ENCODE results near the gene TOM1L2. TPM values are rescaled to one million over a fixed set of nuclear protein-coding genes. Genes with fewer than 3 reads are reported as not detected.

TOM1L2 gene
- total RNA-seq, 1 experiment from 2014 or later: 35.5 TPM

DNA sequence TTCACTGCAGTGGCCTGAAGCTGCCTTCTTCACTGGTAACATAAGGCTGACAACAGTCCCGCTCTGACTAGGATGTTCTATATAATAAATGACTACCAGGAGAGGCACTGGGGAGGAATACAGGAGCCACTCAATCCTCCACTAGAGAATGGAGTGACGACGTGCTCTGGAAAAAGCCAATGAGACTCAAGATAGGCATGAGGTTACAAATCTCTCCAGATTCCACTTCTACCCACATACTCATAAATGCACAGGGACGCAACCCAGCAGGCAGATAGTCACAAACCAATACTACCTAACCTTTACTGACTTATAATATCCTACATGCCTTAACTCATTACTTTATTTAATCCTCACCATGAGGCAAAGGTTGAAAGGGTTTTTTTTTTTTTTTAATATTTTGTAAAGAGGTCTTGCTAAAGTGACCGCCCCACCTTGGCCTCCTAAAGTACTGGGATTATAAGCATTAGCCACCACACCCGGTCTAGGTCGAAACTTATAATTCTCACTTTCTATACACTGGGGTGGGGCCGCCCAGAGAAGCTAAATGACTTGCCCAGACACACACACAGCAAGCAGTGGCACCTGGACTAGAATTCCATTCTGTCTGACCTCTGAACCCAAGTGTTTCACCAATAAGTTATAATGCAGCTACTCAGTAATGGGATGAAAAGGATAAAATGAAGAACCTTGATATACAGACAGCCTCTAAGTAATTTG, 33.7 kb downstream of the TOM1L2 start:
- no peaks in the 10 kb centered on the region for H3K27me3 Mint-ChIP-seq (ENCODE audit: insufficient read depth, unreplicated experiment)
- H3K4me1 Mint-ChIP-seq (ENCODE audit: low read depth, unreplicated experiment): peaks cover 64% of the 10 kb centered on the region
- no peaks in the 10 kb centered on the region for H3K9me3 Mint-ChIP-seq (ENCODE audit: unreplicated experiment)
- H3K4me3 ChIP-seq (ENCODE audit: low read depth, low read length): no peak overlapping the region
- H3K4me3 Mint-ChIP-seq (ENCODE audit: unreplicated experiment): no peak overlapping the region
- ChIA-PET POLR2A (no interaction called here), CTCF (interaction anchor here (0.9 to 1.1 kb wide), 1 partner anchor 19 kb away, joined by 3 read pairs; no protein-coding TSS in a partner anchor)
- no peaks in the 10 kb centered on the region for H3K9me3 ChIP-seq
- peak overlapping the region; percentile 76 for H3K27ac Mint-ChIP-seq (ENCODE audit: unreplicated experiment)
- BruUV-seq (replicated peaks): no TSS peak
- H3K27me3 ChIP-seq (replicated peaks; ENCODE audit: control insufficient read depth, insufficient read depth, low read length): no peaks in the 10 kb centered on the region
- peaks cover 88% of the 10 kb centered on the region for H3K4me1 ChIP-seq
- H3K36me3 ChIP-seq (ENCODE audit: control insufficient read depth, insufficient read depth, low read length): no peaks in the 10 kb centered on the region
- peak in 1 of 2 experiments; percentile 57 for DNase-seq
- TF ChIP-seq, protein P1, sequence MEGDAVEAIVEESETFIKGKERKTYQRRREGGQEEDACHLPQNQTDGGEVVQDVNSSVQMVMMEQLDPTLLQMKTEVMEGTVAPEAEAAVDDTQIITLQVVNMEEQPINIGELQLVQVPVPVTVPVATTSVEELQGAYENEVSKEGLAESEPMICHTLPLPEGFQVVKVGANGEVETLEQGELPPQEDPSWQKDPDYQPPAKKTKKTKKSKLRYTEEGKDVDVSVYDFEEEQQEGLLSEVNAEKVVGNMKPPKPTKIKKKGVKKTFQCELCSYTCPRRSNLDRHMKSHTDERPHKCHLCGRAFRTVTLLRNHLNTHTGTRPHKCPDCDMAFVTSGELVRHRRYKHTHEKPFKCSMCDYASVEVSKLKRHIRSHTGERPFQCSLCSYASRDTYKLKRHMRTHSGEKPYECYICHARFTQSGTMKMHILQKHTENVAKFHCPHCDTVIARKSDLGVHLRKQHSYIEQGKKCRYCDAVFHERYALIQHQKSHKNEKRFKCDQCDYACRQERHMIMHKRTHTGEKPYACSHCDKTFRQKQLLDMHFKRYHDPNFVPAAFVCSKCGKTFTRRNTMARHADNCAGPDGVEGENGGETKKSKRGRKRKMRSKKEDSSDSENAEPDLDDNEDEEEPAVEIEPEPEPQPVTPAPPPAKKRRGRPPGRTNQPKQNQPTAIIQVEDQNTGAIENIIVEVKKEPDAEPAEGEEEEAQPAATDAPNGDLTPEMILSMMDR (IDR thresholded peaks at IDR 0.05; ENCODE audit: insufficient read depth in 1 of 2, low read depth in 1 of 2, low read length in 1 of 2, severe bottlenecking in 1 of 2, unreplicated experiment in 1 of 2): no peak
- no peaks in the 10 kb centered on the region for H3K36me3 Mint-ChIP-seq (ENCODE audit: insufficient read depth, unreplicated experiment)
- intact Hi-C loops (cut with micrococcal nuclease; ENCODE audit: unreplicated experiment): loop anchor here (5.0 kb wide), 1 partner anchor 34 kb away; the partner anchor contains the start of genes DRC3 and TOM1L2

DNA sequence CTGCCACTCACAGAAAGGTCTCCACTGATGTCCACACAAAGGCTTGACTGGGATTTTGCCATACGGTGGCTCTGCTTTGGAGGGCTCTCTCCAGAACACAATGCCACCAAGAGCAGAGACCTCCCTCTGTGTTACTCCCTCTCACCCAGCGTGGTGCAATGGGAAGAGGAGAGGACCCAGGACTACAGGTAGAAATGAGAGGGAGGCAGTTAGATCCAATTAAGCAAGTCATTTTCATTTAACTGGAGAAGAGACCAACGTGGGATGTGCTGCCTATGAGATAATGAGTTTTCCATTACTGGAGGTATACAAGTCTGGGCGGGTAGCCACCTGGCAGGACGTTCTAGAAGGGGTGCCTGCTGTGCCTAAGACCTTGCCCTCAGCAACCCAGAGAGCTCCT, 34.2 kb downstream of the TOM1L2 start:
- ChIA-PET POLR2A (no interaction called here), CTCF (interaction anchor here (0.5 to 1.1 kb wide), 2 partner anchors 19 to 22 kb away, joined by 3 read pairs; no protein-coding TSS in a partner anchor)
- Mint-ChIP-seq H3K36me3 (ENCODE audit: insufficient read depth, unreplicated experiment) (no peaks in the 10 kb centered on the region), H3K4me3 (ENCODE audit: unreplicated experiment) (no peak overlapping the region), H3K27me3 (ENCODE audit: insufficient read depth, unreplicated experiment) (no peaks in the 10 kb centered on the region), H3K4me1 (ENCODE audit: low read depth, unreplicated experiment) (peaks cover 58% of the 10 kb centered on the region), H3K9me3 (ENCODE audit: unreplicated experiment) (no peaks in the 10 kb centered on the region), H3K27ac (ENCODE audit: unreplicated experiment) (peak overlapping the region; percentile 76)
- Histone ChIP-seq H3K4me3 (ENCODE audit: low read depth, low read length) (no peak overlapping the region), H3K9me3 (no peaks in the 10 kb centered on the region), H3K4me1 (peaks cover 83% of the 10 kb centered on the region), H3K27me3 (replicated peaks; ENCODE audit: control insufficient read depth, insufficient read depth, low read length) (no peaks in the 10 kb centered on the region), H3K36me3 (ENCODE audit: control insufficient read depth, insufficient read depth, low read length) (no peaks in the 10 kb centered on the region)
- DNase-seq: no peak
- BruUV-seq (replicated peaks): no TSS peak
- TF ChIP-seq, protein P1 (IDR thresholded peaks at IDR 0.05; ENCODE audit: insufficient read depth in 1 of 2, low read depth in 1 of 2, low read length in 1 of 2, severe bottlenecking in 1 of 2, unreplicated experiment in 1 of 2): no peak
- intact Hi-C loops (cut with micrococcal nuclease; ENCODE audit: unreplicated experiment): loop anchor here (5.0 kb wide), 1 partner anchor 34 kb away; the partner anchor contains the start of genes DRC3 and TOM1L2

DNA sequence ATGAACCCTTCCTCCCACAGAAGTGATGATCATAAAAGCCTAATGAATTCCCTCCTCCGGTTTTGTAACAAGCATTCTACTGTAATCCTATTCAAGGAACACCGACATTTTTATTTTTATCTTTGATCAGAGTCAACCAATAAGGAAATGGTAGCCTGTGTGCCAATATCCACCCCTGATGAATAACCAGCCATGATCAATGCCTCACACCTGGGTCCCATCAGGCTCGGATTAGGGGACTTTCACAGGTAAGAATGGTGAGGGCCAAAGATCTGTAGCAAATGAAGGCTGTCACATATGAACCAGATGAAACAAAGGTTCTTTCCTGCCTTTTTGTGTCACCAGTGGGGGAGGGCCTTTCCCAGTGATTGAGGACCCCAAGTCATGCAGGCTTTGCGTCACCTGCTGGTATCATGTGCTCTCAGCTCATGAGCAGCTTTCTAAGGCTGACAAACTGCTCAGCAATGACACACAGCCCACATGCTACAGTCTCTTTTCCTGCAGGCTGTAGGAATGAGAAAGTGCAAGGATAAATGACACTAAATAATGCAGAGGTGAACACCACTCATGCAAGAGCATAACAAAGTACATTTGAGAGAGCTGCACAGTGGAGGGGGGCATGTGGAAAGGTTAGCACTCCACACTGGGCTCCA, 34.9 kb downstream of the TOM1L2 start:
- peak overlapping the region; percentile 76 for H3K27ac Mint-ChIP-seq (ENCODE audit: unreplicated experiment)
- intact Hi-C loops (cut with micrococcal nuclease; ENCODE audit: unreplicated experiment): loop anchor here (5.0 kb wide), 1 partner anchor 35 kb away; the partner anchor contains the start of genes DRC3 and TOM1L2
- Histone ChIP-seq H3K4me1 (peaks cover 79% of the 10 kb centered on the region), H3K27me3 (replicated peaks; ENCODE audit: control insufficient read depth, insufficient read depth, low read length) (no peaks in the 10 kb centered on the region), H3K9me3 (no peaks in the 10 kb centered on the region), H3K36me3 (ENCODE audit: control insufficient read depth, insufficient read depth, low read length) (no peaks in the 10 kb centered on the region), H3K4me3 (ENCODE audit: low read depth, low read length) (no peak overlapping the region)
- ChIA-PET CTCF (interaction anchor here (0.5 to 1.1 kb wide), 3 partner anchors 18 to 21 kb away, joined by 3 read pairs; no protein-coding TSS in a partner anchor), POLR2A (no interaction called here)
- H3K4me3 Mint-ChIP-seq (ENCODE audit: unreplicated experiment): no peak overlapping the region
- TF ChIP-seq, protein P1 (IDR thresholded peaks at IDR 0.05; ENCODE audit: insufficient read depth in 1 of 2, low read depth in 1 of 2, low read length in 1 of 2, severe bottlenecking in 1 of 2, unreplicated experiment in 1 of 2): no peak
- no TSS peak for BruUV-seq (replicated peaks)
- H3K27me3 Mint-ChIP-seq (ENCODE audit: insufficient read depth, unreplicated experiment): no peaks in the 10 kb centered on the region
- H3K9me3 Mint-ChIP-seq (ENCODE audit: unreplicated experiment): no peaks in the 10 kb centered on the region
- H3K36me3 Mint-ChIP-seq (ENCODE audit: insufficient read depth, unreplicated experiment): no peaks in the 10 kb centered on the region
- peaks cover 52% of the 10 kb centered on the region for H3K4me1 Mint-ChIP-seq (ENCODE audit: low read depth, unreplicated experiment)
- peak in 1 of 2 experiments; percentile 15 for DNase-seq
